GM18951 (cell line): Measurements from ENCODE around the gene BCO2.

Source experiments
- POLR2A ChIP-seq: IDR thresholded peaks from 4 replicates; pipeline ENCODE4 v1.6.1; 2011; ENCODE audit warnings: mild to moderate bottlenecking; ENCODE audit not compliant: insufficient read length, insufficient read depth; ENCODE audit errors: extremely low read depth
- in situ Hi-C: fragments of 300-500 bp; cut with MboI; formaldehyde crosslinking; loops from one replicate; pipeline ENCODE4 v1.12.0; 2022; ENCODE audit warnings: low sequenced_read_pairs, mixed read lengths, inconsistent platforms; ENCODE audit not compliant: unreplicated experiment

The BCO2 gene, protein sequence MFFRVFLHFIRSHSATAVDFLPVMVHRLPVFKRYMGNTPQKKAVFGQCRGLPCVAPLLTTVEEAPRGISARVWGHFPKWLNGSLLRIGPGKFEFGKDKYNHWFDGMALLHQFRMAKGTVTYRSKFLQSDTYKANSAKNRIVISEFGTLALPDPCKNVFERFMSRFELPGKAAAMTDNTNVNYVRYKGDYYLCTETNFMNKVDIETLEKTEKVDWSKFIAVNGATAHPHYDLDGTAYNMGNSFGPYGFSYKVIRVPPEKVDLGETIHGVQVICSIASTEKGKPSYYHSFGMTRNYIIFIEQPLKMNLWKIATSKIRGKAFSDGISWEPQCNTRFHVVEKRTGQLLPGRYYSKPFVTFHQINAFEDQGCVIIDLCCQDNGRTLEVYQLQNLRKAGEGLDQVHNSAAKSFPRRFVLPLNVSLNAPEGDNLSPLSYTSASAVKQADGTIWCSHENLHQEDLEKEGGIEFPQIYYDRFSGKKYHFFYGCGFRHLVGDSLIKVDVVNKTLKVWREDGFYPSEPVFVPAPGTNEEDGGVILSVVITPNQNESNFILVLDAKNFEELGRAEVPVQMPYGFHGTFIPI

DNA sequence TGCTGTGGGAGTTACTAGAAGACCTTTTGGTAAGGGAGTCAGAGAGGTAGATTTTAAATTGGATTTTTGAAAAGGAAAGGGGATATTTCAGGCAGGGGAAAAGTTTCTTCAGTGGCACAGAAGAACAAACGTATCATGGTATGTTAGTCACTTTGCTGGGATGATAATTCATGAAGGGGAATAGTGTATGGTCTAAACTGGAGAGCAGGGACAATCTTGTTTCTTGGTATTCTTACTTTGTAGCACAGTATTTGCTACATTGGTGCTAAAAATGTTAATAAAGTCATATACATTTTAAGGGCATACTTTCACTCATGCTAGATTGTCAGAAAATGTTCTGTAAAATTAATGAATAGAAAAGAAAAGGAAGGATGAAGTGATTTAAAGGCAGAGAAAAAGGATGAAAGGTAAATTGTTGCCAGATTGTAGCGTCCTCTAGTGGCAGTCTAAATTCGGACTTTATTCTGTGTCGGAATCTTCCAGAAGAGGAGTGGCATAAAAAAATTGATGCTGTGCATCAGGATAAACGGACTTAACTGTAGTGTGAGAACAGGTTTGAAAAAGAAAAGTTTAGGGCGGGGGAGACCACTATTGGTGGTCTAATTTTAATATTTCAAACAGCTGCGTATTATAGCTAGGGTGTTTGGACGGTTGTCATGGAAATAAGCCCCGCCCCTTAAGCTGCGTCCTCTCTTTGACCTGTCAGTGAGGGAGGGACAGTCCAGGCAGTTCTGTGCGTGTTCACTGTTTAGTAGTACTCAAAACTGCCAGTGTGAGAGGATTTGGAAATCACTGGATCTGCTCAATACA lies at the start of gene BCO2:
Gene BCO2 (plus strand): TSS at position 724 of the 810 bp plus-strand sequence. CDS start 90 bp downstream, outside the sequence.
- TF ChIP-seq POLR2A: no peak

DNA sequence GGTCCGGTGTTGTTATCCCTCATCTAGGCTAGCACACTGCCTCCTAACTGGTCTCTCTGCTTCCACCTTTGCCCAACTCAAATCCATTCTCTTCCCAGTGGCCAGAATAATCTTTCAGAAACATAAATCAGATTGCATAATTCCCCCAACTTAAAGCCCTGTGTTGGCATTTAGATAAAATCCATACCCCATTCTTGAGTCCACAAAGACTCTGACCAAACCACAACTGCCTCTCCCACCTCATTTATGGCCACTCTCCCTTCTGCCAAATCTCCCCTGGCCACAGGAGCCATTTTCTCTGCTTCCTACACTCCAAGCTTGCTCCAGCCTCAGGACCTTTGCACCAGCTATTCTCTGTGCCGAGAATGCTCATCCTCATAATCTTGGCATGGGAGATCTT lies 48.3 kb upstream of the BCO2 start:
- TF ChIP-seq POLR2A: no peak
- in situ Hi-C loops: no loop called here

More for the DNA sequence above, at the start of gene BCO2:
- in situ Hi-C loops: no loop called here

DNA sequence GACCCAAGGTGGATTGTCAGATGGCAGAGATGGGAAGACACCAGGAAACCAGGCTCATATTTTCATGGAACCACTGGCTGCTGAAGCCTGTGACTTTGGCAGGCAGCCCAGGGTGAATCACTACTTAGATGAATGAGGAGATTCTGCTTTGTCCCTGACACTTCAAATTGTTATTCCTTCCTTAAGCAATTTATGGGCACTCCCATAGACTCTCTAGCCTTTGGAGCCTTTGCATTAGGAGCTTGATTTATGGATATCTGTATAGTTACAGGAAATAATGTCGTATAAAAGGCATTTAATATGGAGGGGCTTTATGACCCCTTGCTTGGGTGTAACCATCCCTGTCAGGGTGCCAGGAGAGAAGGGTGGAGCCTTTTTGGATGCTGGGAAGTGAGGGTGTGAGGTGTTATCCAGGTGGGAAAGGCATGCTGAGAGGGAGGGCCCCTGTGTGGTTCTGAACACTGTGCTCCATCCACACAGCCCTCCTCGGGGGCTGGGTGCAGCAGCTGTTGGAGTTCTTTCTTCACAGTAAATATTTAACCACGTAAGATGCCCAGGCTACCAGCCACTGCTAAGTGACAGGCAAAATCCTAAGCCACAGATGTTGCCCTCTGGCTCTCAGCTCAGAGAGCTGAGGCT lies 46.7 kb upstream of the BCO2 start:
- in situ Hi-C loops: no loop called here

DNA sequence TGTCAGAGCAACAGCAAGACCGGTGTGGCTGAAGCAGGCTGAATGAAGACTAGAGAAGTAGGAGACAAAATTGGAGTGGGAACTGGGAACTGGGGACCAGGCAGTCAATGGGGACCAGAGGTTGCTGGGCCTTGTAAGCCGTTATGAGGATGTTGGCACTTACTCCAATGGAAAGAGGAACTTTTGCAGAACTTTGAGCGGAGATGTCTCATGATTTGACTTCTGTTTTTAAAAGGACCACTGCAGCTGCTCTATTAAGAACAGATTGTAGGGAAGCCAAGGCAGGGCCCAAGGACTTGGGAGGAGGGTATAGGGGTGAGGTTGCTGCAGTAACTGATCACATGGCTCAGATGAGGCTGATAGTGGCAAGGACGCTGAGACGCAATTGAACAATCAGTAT lies 45.7 kb upstream of the BCO2 start:
- no peak for TF ChIP-seq POLR2A
- in situ Hi-C loops: no loop called here

More for the DNA sequence above, 46.7 kb upstream of the BCO2 start:
- TF ChIP-seq POLR2A: no peak

DNA sequence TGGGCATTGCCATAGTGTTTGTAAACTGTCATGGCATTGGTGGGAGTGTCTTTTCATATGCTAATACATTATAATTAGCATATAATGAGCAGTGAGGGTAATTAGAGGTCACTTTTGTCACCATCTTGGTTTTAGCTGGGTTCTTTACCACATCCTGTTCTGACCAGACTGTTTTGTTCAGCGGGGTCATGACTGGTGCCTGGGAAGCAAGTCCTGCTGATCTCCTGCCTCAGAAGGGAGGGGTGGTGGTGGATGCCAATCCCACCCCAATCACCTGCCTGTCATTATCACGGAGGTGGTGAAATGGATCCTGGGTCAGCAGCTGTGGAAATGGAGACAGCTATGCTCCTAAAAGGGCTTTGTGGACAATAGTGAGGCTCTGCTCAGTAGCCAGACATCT lies 42.6 kb upstream of the BCO2 start:
- in situ Hi-C loops: no loop called here
- no peak for TF ChIP-seq POLR2A

DNA sequence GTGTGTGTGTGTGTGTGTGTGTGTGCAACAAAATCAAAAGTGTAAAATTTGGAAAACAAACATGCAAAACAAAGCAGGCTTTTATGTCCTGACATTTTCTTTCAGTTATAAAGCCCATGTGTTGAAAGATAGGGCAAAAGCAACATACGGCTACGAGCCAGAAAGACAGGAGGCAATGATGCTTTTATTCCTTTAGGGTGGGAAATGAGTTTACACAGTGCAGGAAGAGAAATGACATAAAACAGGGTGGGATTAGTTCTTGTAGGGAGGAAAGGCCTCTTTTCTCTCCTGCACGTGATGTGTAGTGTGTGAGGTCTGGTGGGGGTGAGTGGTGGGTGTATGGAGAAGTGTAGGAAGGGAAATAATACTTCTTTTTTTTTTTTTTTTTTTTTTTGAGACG lies 40.8 kb upstream of the BCO2 start:
- no peak for TF ChIP-seq POLR2A
- in situ Hi-C loops: no loop called here

DNA sequence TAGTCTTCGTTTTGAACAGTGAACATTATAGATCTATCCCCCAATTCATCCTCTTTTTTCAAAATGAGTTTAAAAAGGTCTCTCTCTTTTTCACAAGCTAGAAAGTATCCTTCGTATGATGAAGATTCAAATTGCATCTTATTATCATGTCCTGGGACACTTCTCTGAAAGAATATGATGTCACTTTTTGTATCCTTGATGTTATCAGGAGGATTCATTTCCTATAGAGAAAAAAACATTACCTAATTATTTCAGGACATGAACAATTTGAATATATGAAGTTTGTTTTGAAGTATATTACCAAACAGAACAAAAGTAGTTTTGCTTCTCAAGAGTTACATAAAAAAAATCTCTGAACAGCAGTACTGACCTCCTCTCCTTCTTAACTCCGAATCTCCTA lies 31.7 kb upstream of the BCO2 start:
- in situ Hi-C loops: no loop called here
- no peak for TF ChIP-seq POLR2A

DNA sequence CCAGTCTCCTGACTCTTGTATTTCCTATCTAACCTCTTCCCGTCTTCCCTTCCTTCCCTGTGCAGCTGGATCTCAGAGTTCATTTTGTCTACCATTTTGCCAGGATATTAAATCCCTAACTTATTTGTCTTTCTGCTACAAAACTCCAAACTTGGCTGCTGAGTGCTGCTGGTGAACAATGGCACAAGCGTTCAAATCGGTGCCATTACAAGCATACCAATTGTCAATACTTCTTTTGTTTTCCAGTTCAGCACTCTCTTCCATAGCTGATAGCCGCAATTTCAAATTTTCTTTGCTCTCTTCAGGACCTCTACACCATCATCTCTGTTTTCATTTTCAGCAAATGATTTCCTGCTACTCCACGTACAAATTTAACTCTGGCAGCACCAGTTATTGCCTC lies 24.8 kb upstream of the BCO2 start:
- no peak for TF ChIP-seq POLR2A
- in situ Hi-C loops: no loop called here

DNA sequence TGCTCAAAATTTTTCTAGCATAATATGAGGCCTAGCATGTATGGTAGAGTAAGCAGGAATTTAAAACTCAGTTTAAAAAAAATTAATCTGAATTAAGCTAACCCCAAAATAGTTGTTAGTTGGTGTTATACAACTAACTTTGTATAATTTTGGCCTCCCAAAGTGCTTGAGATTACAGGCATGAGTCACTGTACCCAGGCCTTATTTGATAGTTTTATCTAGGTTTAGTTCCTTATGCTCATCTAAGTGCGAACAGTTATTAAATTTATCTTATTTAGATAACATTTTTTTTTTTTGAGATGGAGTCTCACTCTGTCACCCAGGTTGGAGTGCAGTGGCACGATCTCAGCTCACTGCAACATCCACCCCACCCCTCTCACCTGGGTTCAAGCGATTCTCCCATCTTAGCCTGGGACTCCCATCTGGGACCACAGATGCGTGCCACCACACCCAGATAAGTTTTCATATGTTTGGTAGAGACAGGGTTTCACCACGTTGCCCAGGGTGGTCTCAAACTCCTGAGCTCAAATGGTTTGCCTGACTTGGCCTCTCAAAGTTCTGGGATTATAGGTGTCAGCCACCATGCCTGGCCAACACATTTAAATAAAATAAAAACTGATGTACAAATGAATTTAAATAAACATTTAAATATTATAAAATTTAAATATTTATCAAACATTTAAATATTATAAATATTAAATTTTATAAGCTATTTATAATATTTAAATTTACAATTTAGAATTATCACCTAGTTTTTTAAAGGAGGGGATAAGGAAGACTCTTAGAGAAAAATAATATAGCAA lies 19.0 kb upstream of the BCO2 start:
- in situ Hi-C loops: no loop called here

DNA sequence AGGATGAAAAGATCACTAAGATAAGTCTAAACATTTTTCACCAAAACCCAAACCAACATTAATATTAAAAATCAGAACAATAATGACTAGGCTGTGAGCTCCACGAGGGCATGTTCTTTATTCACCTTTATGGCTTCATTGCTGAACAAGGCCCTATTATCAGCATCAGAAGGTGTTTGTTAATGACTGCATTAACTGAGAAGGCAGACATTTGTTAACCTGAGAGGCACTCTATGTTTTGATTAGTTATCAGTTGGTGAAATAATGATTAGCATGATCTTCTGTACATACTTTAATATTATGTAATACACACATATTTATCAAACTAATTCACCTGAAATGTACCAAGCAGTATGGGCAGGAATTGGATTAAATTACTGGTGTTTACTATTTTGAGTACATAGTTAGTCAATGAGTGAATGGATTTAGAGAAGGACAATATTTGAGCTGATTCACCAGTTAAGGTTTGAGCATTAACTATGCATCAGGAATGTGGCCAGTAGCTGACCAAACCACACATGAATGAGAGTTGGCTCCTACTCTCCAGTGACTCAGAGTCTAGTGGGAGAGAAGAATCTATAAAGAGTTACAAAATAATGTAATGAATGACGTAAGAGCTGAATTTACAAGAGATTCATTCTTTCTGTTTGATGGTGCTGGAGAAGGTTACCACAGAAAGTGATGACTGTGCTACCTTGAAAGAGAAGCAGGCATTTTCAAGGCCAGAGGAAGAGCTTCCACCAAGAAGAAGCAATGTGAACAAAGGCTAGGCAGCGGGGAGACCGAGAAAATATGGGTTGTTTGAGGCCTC lies 18.2 kb upstream of the BCO2 start:
- no peak for TF ChIP-seq POLR2A
- in situ Hi-C loops: no loop called here

More for the DNA sequence above, 19.0 kb upstream of the BCO2 start:
- no peak for TF ChIP-seq POLR2A

DNA sequence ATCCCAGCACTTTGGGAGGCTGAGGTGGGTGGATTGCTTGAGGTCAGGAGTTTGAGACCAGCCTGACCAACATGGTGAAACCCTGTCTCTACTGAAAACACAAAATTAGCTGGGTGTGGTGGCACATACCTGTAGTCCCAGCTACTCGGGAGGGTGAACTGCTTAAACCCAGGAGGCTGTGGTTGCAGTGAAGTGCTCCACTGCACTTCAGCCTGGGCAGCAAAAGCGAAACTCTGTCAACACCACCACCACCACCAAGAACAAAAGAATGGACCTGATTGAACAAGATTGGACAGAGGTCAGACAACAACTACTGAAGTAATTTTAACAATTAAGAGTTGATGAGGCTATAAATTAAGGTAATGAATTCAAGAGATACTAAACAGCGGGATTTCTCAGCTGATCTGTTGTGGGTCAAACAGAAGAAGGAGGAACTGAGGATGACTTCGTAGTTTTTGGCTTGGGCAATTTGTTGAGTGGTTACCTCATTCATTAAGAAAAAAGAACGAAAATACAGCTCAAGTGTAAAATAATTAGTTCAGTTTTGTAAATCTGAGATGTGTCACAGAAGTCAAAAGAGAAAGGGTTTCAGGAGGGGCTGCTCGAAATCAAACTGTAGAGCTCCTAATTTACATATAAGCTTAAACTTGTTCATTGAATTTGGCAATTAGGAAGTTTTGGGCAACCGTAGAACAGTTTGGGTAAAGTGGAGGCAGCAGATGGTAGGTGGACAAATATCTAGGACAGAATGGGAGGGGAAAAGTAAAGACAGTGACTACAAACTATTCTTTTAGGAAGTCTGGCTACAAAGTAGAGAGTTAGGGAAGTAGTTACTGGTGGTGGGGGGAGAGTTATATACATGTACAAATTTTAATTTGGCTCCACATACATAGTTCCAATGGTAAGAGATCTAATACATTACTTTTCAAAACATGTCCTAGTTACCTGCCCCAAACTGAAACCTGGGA lies 15.9 kb upstream of the BCO2 start:
- no peak for TF ChIP-seq POLR2A
- in situ Hi-C loops: no loop called here
